WTC11 (cell line): ENCODE results near the gene ASXL3.

Source experiments
- ARID4B ChIP-seq: sonication (generic); formaldehyde crosslinking; IDR thresholded peaks from 2 replicates; pipeline ENCODE4 v1.8.0; 2023; ENCODE audit warnings: missing genetic modification reagents, mild to moderate bottlenecking, borderline replicate concordance
- CTCF ChIP-seq: fragments of 200-600 bp; IDR thresholded peaks from 2 replicates; pipeline ENCODE4 v1.8.0; 2022; ENCODE audit warnings: antibody characterized with exemption
- ESRRA ChIP-seq: sonication (generic); formaldehyde crosslinking; IDR thresholded peaks from 2 replicates; pipeline ENCODE4 v1.8.1; 2022; ENCODE audit warnings: mild to moderate bottlenecking, missing genetic modification reagents, borderline replicate concordance
- GABPB1 ChIP-seq: sonication (generic); formaldehyde crosslinking; IDR thresholded peaks from 2 replicates; pipeline ENCODE4 v1.8.1; 2023; ENCODE audit warnings: mild to moderate bottlenecking, missing genetic modification reagents
- JUN ChIP-seq: sonication (generic); formaldehyde crosslinking; IDR thresholded peaks from 2 replicates; pipeline ENCODE4 v1.8.0; 2023; ENCODE audit warnings: mild to moderate bottlenecking, missing genetic modification reagents
- MYBL2 ChIP-seq: sonication (generic); formaldehyde crosslinking; IDR thresholded peaks from 2 replicates; pipeline ENCODE4 v1.8.1; 2023; ENCODE audit warnings: mild to moderate bottlenecking, moderate library complexity, missing genetic modification reagents
- SP1 ChIP-seq: sonication (generic); formaldehyde crosslinking; conservative IDR thresholded peaks from 2 replicates; pipeline ENCODE4 v1.8.1; 2022; ENCODE audit warnings: missing genetic modification reagents
- TF ChIP-seq, protein P1 (sequence below): sonication (generic); formaldehyde crosslinking; IDR thresholded peaks from 2 replicates; pipeline ENCODE4 v1.8.0; 2022; ENCODE audit warnings: mild to moderate bottlenecking, missing genetic modification reagents
- TF ChIP-seq, protein P2 (sequence below): sonication (generic); formaldehyde crosslinking; IDR thresholded peaks from 2 replicates; pipeline ENCODE4 v1.8.0; 2022; ENCODE audit warnings: mild to moderate bottlenecking, missing genetic modification reagents

DNA sequence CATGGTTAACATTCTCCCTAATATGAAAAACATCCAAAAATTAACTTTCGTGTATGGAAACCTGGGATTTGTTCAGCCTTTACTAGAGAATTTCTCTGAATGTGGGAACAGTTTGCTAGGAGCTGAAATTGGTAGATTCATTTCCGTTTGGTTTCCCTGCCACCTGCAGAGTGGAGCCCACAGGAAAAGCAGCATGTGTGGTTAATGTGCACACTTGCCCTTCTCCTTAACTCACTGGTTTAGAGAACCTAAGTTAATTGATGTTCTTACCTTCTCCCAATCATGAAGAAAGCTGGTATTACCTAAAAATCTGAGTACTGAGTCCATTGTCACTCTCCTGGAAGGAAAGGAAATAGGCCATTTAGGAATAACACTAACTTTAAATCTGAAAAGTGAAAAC lies 37.6 kb upstream of the ASXL3 start:
- no peak for TF ChIP-seq CTCF
- TF ChIP-seq, protein P1, sequence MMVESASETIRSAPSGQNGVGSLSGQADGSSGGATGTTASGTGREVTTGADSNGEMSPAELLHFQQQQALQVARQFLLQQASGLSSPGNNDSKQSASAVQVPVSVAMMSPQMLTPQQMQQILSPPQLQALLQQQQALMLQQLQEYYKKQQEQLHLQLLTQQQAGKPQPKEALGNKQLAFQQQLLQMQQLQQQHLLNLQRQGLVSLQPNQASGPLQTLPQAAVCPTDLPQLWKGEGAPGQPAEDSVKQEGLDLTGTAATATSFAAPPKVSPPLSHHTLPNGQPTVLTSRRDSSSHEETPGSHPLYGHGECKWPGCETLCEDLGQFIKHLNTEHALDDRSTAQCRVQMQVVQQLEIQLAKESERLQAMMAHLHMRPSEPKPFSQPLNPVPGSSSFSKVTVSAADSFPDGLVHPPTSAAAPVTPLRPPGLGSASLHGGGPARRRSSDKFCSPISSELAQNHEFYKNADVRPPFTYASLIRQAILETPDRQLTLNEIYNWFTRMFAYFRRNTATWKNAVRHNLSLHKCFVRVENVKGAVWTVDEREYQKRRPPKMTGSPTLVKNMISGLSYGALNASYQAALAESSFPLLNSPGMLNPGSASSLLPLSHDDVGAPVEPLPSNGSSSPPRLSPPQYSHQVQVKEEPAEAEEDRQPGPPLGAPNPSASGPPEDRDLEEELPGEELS (CRISPR knock-in tag): no peak
- TF ChIP-seq MYBL2 (CRISPR knock-in tag): no peak
- TF ChIP-seq SP1 (CRISPR knock-in tag): no peak
- no peak for TF ChIP-seq GABPB1
- no peak for TF ChIP-seq ARID4B
- TF ChIP-seq JUN (CRISPR knock-in tag): no peak
- no peak for TF ChIP-seq ESRRA (CRISPR knock-in tag)
- TF ChIP-seq, protein P2, sequence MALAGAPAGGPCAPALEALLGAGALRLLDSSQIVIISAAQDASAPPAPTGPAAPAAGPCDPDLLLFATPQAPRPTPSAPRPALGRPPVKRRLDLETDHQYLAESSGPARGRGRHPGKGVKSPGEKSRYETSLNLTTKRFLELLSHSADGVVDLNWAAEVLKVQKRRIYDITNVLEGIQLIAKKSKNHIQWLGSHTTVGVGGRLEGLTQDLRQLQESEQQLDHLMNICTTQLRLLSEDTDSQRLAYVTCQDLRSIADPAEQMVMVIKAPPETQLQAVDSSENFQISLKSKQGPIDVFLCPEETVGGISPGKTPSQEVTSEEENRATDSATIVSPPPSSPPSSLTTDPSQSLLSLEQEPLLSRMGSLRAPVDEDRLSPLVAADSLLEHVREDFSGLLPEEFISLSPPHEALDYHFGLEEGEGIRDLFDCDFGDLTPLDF (CRISPR knock-in tag): no peak
